Measurements from ENCODE around the gene KPNB1. TPM values are rescaled to one million over a fixed set of nuclear protein-coding genes. Genes with fewer than 3 reads are reported as not detected.

Gene KPNB1
- total RNA-seq, 1 donor from 2014 or later: 210 TPM

- no peak for TF ChIP-seq CTCF (IDR thresholded peaks at IDR 0.05)
- intact Hi-C loops (cut with DNase I): no loop called here
These were observed 45.1 kb downstream of the KPNB1 start for GRCh38 chr17:47694581-47695428.

DNA sequence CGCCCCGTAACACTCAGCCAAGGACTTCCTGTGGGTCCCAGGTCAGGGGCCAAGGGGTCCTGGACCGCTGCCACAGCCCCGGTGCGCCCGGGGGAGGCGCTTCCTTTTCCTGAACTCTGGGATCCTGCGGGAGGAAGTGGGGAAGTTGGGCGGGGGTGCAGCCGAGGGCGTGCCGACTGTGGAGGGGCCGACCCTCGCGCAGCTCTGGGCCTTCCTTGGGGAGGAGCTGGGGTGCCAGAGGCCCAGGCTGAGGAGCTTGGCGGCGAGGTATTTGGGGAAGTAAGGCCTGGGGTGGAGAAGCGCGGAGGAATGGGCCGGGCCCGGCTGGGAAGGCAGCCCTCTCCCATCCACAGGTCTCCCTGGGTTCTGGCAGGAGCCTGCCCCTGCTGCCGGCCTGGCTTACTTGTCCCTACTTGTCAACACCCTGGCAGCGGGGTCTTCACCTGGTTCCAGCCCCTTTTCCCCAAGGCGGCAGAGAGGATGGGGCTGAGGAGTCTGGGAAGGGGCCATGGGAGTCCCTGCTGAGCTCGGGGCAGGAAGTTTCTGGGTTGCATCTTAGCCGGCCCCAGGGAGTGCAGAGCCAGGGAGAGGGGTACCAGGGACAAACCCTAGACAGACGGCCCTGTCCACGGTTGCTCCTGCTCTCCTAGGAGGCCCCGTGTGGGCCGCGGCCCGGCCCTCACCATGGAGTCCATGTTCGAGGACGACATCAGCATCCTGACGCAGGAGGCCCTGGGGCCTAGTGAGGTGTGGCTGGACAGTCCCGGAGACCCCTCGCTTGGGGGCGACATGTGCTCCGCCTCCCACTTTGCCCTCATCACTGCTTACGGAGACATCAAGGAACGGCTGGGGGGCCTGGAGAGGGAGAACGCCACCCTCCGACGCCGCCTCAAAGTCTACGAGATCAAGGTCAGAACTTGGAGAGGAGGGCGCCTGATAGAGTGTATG, 46.0 kb downstream of the KPNB1 start:
- Histone ChIP-seq H3K36me3 (peaks cover 15% of the 10 kb centered on the region), H3K27ac (peak overlapping the region; percentile 79), H3K4me3 (peak overlapping the region; percentile 94), H3K9me3 (no peaks in the 10 kb centered on the region), H3K27me3 (ENCODE audit: low read depth) (no peaks in the 10 kb centered on the region), H3K4me1 (peaks cover 30% of the 10 kb centered on the region)
- DNase-seq (peak; percentile 71), ATAC-seq (peak; percentile 51 to 54)
- intact Hi-C loops (cut with DNase I): no loop called here
- TF ChIP-seq CTCF (IDR thresholded peaks at IDR 0.05): no peak

More at GRCh38 chr17:47694581-47695428, 45.1 kb downstream of the KPNB1 start:
- Histone ChIP-seq H3K36me3 (peaks cover 9% of the 10 kb centered on the region), H3K4me3 (peak overlapping the region; percentile 94), H3K9me3 (no peaks in the 10 kb centered on the region), H3K27ac (peak overlapping the region; percentile 79), H3K4me1 (peaks cover 30% of the 10 kb centered on the region), H3K27me3 (ENCODE audit: low read depth) (no peaks in the 10 kb centered on the region)
- ATAC-seq: peak; percentile 73 to 79
- peak; percentile 84 for DNase-seq

- Histone ChIP-seq H3K36me3 (peaks cover 19% of the 10 kb centered on the region), H3K27ac (no peak overlapping the region), H3K4me3 (no peak overlapping the region), H3K27me3 (ENCODE audit: low read depth) (no peaks in the 10 kb centered on the region), H3K9me3 (no peaks in the 10 kb centered on the region), H3K4me1 (peaks cover 30% of the 10 kb centered on the region)
- TF ChIP-seq CTCF (IDR thresholded peaks at IDR 0.05): no peak
- intact Hi-C loops (cut with DNase I): no loop called here
- ATAC-seq: no peak
- no peak for DNase-seq
These were observed 47.3 kb downstream of the KPNB1 start for GRCh38 chr17:47696717-47697642.

DNA sequence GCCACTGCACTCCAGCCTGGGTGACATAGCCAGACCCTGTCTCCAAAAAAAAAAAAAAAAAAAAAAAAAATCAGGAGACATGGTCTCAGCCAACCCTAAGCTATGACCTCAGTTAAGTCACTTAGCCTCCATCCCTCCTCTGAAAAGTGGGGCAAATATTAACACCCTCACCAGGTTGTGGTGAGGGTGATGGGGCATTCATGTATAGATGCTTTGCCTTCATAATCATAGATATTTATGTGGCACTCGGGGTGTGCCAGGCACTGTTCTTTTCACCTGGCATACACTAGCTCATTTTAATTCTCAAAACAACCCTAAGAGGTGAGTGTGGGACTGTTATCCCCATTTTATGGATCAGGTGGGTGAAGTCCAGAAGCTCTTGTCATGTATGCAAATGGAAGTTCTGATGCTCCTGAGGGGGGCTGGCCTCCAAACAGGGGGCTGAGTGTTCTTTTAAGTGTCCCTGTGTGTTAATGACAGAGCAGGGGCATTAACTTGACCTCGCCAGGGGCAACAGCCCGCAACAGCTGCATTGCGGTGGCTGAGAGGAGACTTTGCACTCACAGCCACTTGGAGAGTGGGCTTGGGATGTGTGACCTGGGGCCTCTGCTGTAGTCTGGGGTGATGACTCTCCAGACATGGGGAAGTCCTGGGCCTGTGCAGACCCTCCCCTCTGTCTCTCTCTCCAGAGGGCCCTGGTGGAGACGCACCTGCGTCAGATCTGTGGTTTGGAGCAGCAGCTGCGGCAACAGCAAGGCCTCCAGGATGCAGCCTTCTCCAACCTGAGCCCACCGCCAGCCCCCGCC, 48.4 kb downstream of the KPNB1 start:
- Histone ChIP-seq H3K27me3 (ENCODE audit: low read depth) (no peaks in the 10 kb centered on the region), H3K36me3 (peaks cover 19% of the 10 kb centered on the region), H3K27ac (no peak overlapping the region), H3K4me3 (no peak overlapping the region), H3K9me3 (no peaks in the 10 kb centered on the region), H3K4me1 (peaks cover 24% of the 10 kb centered on the region)
- TF ChIP-seq CTCF (IDR thresholded peaks at IDR 0.05): no peak
- intact Hi-C loops (cut with DNase I): no loop called here
- ATAC-seq (no peak), DNase-seq (no peak)

All from lower lobe of right lung (tissue), 2 donors.